Measurements from ENCODE around the gene ADAP1. TPM values are rescaled to one million over a fixed set of nuclear protein-coding genes. Genes with fewer than 3 reads are reported as not detected.
A peak's percentile ranks its signal among the peaks of the same experiment; 100 is the strongest.

The ADAP1 gene
- total and polyA plus RNA-seq, 7 donors, result 11.4 to 157 (median 72.6) TPM

GRCh38 chr7:957418-958220, 3.1 kb upstream of the ADAP1 start:
- no peak overlapping the region for H3K27ac ChIP-seq
- H3K9me3 ChIP-seq, result no peaks in the 10 kb centered on the region
- H3K4me3 ChIP-seq, result no peak overlapping the region
- peaks cover 0 to 58% (median 39%) of the 10 kb centered on the region in 4 donors for H3K4me1 ChIP-seq
- H3K27me3 ChIP-seq, result no peaks in the 10 kb centered on the region
- TF ChIP-seq POLR2AphosphoS5 (IDR thresholded peaks at IDR 0.05) (no peak), CTCF (IDR thresholded peaks at IDR 0.05) (no peak), EP300 (IDR thresholded peaks at IDR 0.05) (no peak), POLR2A (IDR thresholded peaks at IDR 0.05) (no peak)
- intact Hi-C loops (cut with DNase I), result loop anchor here (10.0 kb wide), 2 partner anchors 143 to 173 kb away; no protein-coding TSS in a partner anchor
- 84 to 88% methylated on average over 32 of the region's 32 CpGs for WGBS, 2 donors
- no peaks in the 10 kb centered on the region for H3K36me3 ChIP-seq
- peak; percentile 80 for DNase-seq

GRCh38 chr7:956031-956430, 1.6 kb upstream of the ADAP1 start:
- Histone ChIP-seq H3K36me3 (no peaks in the 10 kb centered on the region), H3K27ac (peak overlapping the region in 3 of 4 donors; percentile 88 to 93 (median 90)), H3K27me3 (no peaks in the 10 kb centered on the region), H3K4me1 (peaks cover 0 to 49% (median 33%) of the 10 kb centered on the region in 4 donors), H3K4me3 (no peak overlapping the region), H3K9me3 (no peaks in the 10 kb centered on the region)
- intact Hi-C loops (cut with DNase I), result loop anchor here (10.0 kb wide), 2 partner anchors 141 to 171 kb away; no protein-coding TSS in a partner anchor
- no peak for TF ChIP-seq POLR2A (IDR thresholded peaks at IDR 0.05)
- TF ChIP-seq EP300 (IDR thresholded peaks at IDR 0.05), result no peak
- no peak for TF ChIP-seq POLR2AphosphoS5 (IDR thresholded peaks at IDR 0.05)
- TF ChIP-seq CTCF (IDR thresholded peaks at IDR 0.05), result no peak
- DNase-seq, result peak; percentile 65
- 83 to 93% methylated on average over 10 of the region's 10 CpGs for WGBS, 2 donors

GRCh38 chr7:953547-954327, 743 bp downstream of the ADAP1 start:
- DNase-seq, result peak; percentile 86

More at GRCh38 chr7:953547-954327, 743 bp downstream of the ADAP1 start:
- Histone ChIP-seq H3K4me1 (peaks cover 0 to 36% (median 25%) of the 10 kb centered on the region in 4 donors), H3K9me3 (no peaks in the 10 kb centered on the region), H3K4me3 (peak overlapping the region; percentile 43 to 78 (median 70)), H3K36me3 (no peaks in the 10 kb centered on the region), H3K27me3 (no peaks in the 10 kb centered on the region), H3K27ac (peak overlapping the region; percentile 80 to 90 (median 88))
- no peak for TF ChIP-seq CTCF (IDR thresholded peaks at IDR 0.05)
- peak in 3 of 4 donors; percentile 27 to 70 (median 56) for TF ChIP-seq POLR2AphosphoS5 (IDR thresholded peaks at IDR 0.05)
- peak; percentile 23 to 63 for TF ChIP-seq POLR2A (IDR thresholded peaks at IDR 0.05)
- WGBS, 2 donors, result 1 to 8% methylated on average over 76 to 78 of the region's 78 CpGs
- intact Hi-C loops (cut with DNase I), result loop anchor here (5.0 to 10.0 kb wide), 4 partner anchors 36 to 169 kb away; partner anchors contain the start of gene GET4

Measured in sigmoid colon (tissue), 7 donors.